Ishikawa (cell line): ENCODE data around the gene APOBR.

ENCODE experiments used
- CEBPB ChIP-seq: IDR thresholded peaks from 2 replicates; pipeline ENCODE4 v1.6.1; 2012
- CREB1 ChIP-seq: IDR thresholded peaks from 2 replicates; pipeline ENCODE4 v1.6.1; 2012; ENCODE audit warnings: low read depth
- EGR1 ChIP-seq: IDR thresholded peaks from 2 replicates; pipeline ENCODE4 v1.6.1; 2012
- EP300 ChIP-seq: IDR thresholded peaks from 2 replicates; pipeline ENCODE4 v1.6.1; 2012; ENCODE audit warnings: borderline replicate concordance
- FOXM1 ChIP-seq: IDR thresholded peaks from 2 replicates; pipeline ENCODE4 v1.6.1; 2012; ENCODE audit warnings: low read depth, borderline replicate concordance
- MAX ChIP-seq: IDR thresholded peaks from 2 replicates; pipeline ENCODE4 v1.6.1; 2012
- NFIC ChIP-seq: IDR thresholded peaks from 2 replicates; pipeline ENCODE4 v1.6.1; 2012
- RAD21 ChIP-seq: IDR thresholded peaks from 2 replicates; pipeline ENCODE4 v1.6.1; 2012; ENCODE audit warnings: low read depth
- REST ChIP-seq: IDR thresholded peaks from 2 replicates; pipeline ENCODE4 v1.6.1; 2012; ENCODE audit warnings: low read depth, mild to moderate bottlenecking
- TAF1 ChIP-seq: IDR thresholded peaks from 2 replicates; pipeline ENCODE4 v1.6.1; 2012; ENCODE audit warnings: low read depth, mild to moderate bottlenecking
- TCF12 ChIP-seq: IDR thresholded peaks from 2 replicates; pipeline ENCODE4 v1.6.1; 2012; ENCODE audit warnings: low read depth
- TEAD4 ChIP-seq: IDR thresholded peaks from 2 replicates; pipeline ENCODE4 v1.6.1; 2012
- USF1 ChIP-seq: IDR thresholded peaks from 2 replicates; pipeline ENCODE4 v1.6.1; 2012
- YY1 ChIP-seq: IDR thresholded peaks from 2 replicates; pipeline ENCODE4 v1.6.1; 2012; ENCODE audit warnings: low read depth
- ZBTB7A ChIP-seq: IDR thresholded peaks from 2 replicates; pipeline ENCODE4 v1.6.1; 2012; ENCODE audit warnings: low read depth

Gene APOBR

GRCh38 chr16:28502290-28502689 is 7.8 kb downstream of the APOBR start:
- TF ChIP-seq REST, result no peak
- TF ChIP-seq CREB1, result no peak
- TF ChIP-seq ZBTB7A, result no peak
- no peak for TF ChIP-seq EGR1
- no peak for TF ChIP-seq TCF12
- TF ChIP-seq RAD21, result no peak
- no peak for TF ChIP-seq CEBPB
- no peak for TF ChIP-seq TAF1
- no peak for TF ChIP-seq MAX
- TF ChIP-seq FOXM1, result no peak
- no peak for TF ChIP-seq NFIC
- TF ChIP-seq USF1, result no peak
- no peak for TF ChIP-seq EP300
- TF ChIP-seq YY1, result no peak
- TF ChIP-seq TEAD4, result no peak

DNA sequence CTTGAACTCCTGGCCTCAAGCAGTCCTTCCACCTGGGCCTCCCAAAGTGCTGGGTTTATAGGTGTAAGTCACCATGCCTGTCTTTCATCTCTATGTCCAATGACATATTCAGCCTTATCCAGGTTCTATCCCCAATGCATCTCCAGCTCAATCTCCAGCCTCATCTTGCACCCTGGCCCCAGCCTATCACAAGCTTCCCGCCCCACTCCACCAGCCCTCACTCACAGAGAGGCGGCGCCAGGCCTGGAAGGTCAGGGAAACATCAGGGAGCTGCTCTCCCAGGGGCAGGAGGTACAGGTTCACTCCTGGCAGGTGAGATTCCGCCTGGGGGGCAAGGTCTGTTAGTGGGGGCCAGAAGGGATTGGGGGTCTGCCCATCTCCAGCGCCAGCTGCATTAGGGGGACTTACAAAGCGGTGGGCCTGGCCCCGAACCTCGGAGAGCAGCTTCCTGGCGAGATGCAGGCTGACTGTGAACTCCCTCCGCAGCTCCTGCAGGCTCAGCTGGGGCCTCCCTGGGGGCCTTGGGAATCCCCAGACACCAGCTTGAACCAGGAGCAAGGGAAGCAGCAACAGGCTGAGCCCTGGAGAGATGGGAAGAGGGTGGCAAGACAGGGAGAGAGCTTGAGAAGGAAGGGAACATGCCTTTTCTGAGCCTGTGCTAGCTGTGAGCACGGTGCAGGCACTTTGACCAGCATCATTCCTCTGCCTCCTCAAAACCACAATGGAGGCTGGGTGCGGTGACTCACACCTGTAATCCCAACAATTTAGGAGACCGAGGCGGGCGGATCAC is 9.2 kb downstream of the APOBR start:
- TF ChIP-seq RAD21, result no peak
- TF ChIP-seq TEAD4, result no peak
- no peak for TF ChIP-seq YY1
- no peak for TF ChIP-seq FOXM1
- TF ChIP-seq EGR1, result no peak
- no peak for TF ChIP-seq ZBTB7A
- TF ChIP-seq TAF1, result no peak
- no peak for TF ChIP-seq MAX
- TF ChIP-seq NFIC, result no peak
- no peak for TF ChIP-seq EP300
- TF ChIP-seq CREB1, result no peak
- no peak for TF ChIP-seq USF1
- no peak for TF ChIP-seq REST
- no peak for TF ChIP-seq CEBPB
- no peak for TF ChIP-seq TCF12

- TF ChIP-seq REST, result no peak
- TF ChIP-seq CEBPB, result no peak
- peak; percentile 79 for TF ChIP-seq NFIC
- TF ChIP-seq FOXM1, result no peak
- peak; percentile 59 for TF ChIP-seq EP300
- peak; percentile 56 for TF ChIP-seq TEAD4
- peak; percentile 88 for TF ChIP-seq TCF12
- peak; percentile 68 for TF ChIP-seq MAX
- TF ChIP-seq RAD21, result peak; percentile 21; the same call in 1 of the 2 replicates
Measured at GRCh38 chr16:28504707-28505404, 10.4 kb downstream of the APOBR start.
